Measurements from ENCODE around the gene PTPRN2. TPM values are rescaled to one million over a fixed set of nuclear protein-coding genes. Genes with fewer than 3 reads are reported as not detected.

PTPRN2 gene
- total and polyA plus RNA-seq, 2 donors (not counting 3 experiments of a cell fraction or from before 2014, with no cell fraction given): 0.62 to 0.88 TPM

GRCh38 chr7:158186406-158186805, 401.2 kb downstream of the PTPRN2 start:
- no peak overlapping the region for H3K27ac ChIP-seq (ENCODE audit: insufficient read depth, low read depth, low read length)
- no peak overlapping the region for H3K4me2 ChIP-seq (ENCODE audit: insufficient read depth, low read length)
- H3K9me1 ChIP-seq (replicated peaks; ENCODE audit: control insufficient read depth, extremely low read depth, insufficient read depth, low read length): no peaks in the 10 kb centered on the region
- intact Hi-C loops (cut with micrococcal nuclease) (no loop called here), dilution Hi-C loops (cut with MboI; ENCODE audit: extremely low pct_ligation_motif_present, low sequenced_read_pairs) (no loop called here)
- TF ChIP-seq EZH2 (IDR thresholded peaks at IDR 0.05; ENCODE audit: borderline replicate concordance, low read depth, low read length, severe bottlenecking) (no peak), GATA2 (IDR thresholded peaks at IDR 0.05; ENCODE audit: insufficient read depth, insufficient read length, low read depth, low read length) (no peak), JUN (IDR thresholded peaks at IDR 0.05; ENCODE audit: borderline replicate concordance, insufficient read depth, insufficient read length, low read depth) (no peak), MAX (IDR thresholded peaks at IDR 0.05; ENCODE audit: insufficient read depth, insufficient read length) (no peak), POLR2A (IDR thresholded peaks at IDR 0.05; ENCODE audit: low read depth, low read length) (no peak), FOS (IDR thresholded peaks at IDR 0.05; ENCODE audit: borderline replicate concordance, insufficient read depth, low read length) (no peak), MYC (IDR thresholded peaks at IDR 0.05; ENCODE audit: low read depth, low read length) (no peak), POLR2AphosphoS5 (IDR thresholded peaks at IDR 0.05; ENCODE audit: insufficient read depth, low read depth, low read length) (no peak), CTCF (IDR thresholded peaks at IDR 0.05; ENCODE audit: extremely low read depth in 1 of 2, insufficient read depth in 1 of 2, low read depth in 1 of 2, low read length in 2 of 2) (no peak)
- ChIA-PET POLR2A (no interaction called here), CTCF (no interaction called here)
- FAIRE-seq: no peak
- H3K9me3 ChIP-seq (replicated peaks; ENCODE audit: control insufficient read depth, insufficient read depth, low read length): peaks cover 2% of the 10 kb centered on the region
- H3K79me2 ChIP-seq (ENCODE audit: control insufficient read depth, insufficient read depth, low read length): no peaks in the 10 kb centered on the region
- no peaks in the 10 kb centered on the region for H3K27me3 ChIP-seq (ENCODE audit: control insufficient read depth in 2 of 2, insufficient read depth in 2 of 2, low read length in 2 of 2)
- no peaks in the 10 kb centered on the region for H3K4me1 ChIP-seq (ENCODE audit: control insufficient read depth, extremely low read depth, insufficient read depth, low read length)
- H2AFZ ChIP-seq (ENCODE audit: low read depth, low read length): no peak overlapping the region
- no peaks in the 10 kb centered on the region for H4K20me1 ChIP-seq (replicated peaks; ENCODE audit: control insufficient read depth, extremely low read depth, insufficient read depth, low read length)
- no peak overlapping the region for H3K4me3 ChIP-seq (replicated peaks in 1 of 3; ENCODE audit: insufficient read depth in 1 of 3, low read depth in 1 of 3, low read length in 3 of 3)
- no peaks in the 10 kb centered on the region for H3K36me3 ChIP-seq (ENCODE audit: control insufficient read depth in 2 of 2, extremely low read depth in 1 of 2, insufficient read depth in 2 of 2, low read length in 2 of 2)
- BruUV-seq (replicated peaks): no TSS peak
- DNase-seq (ENCODE audit: low read depth, low spot score): no peak
- H3K9ac ChIP-seq (replicated peaks; ENCODE audit: extremely low read depth, insufficient read depth, low read length): no peak overlapping the region

Data from endothelial cell of umbilical vein (primary cell).